SH-SY5Y (cell line): ENCODE results near the gene PAK6.

Experiments used
- GATA2 ChIP-seq: IDR thresholded peaks from 2 replicates; pipeline ENCODE4 v1.6.1; 2011; ENCODE audit warnings: mild to moderate bottlenecking, low read depth, low read length
- GATA3 ChIP-seq: IDR thresholded peaks from 2 replicates; pipeline ENCODE4 v1.6.1; 2011; ENCODE audit warnings: low read depth, mild to moderate bottlenecking, low read length, moderate library complexity

Gene PAK6

DNA sequence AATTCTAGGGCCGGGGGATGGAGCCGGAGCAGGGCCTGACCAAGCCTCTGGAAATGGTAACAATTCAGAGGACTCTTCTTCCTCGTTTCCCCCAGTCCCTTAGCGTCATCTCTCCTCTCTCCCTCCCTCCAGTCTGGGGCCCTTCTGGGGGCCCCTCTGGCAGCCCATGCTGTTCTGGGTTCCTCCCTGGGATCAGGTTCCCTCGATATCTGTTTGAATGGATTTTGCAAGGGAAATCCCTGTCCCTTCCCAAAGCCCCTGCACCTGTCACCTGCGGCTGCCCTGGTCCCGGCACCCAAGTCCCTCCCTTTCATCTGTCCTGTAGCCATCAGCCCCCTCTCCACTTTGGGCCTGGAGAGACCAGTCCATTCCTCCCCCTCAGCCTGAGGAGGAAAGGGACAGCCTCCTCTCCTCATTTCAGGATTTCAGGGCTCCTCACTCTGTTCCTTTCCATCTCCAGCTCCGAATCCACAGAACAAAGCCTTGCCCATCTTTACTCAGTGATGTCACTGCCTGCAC, 70.5 kb downstream of the PAK6 start:
- TF ChIP-seq GATA2 (no peak), GATA3 (no peak)

DNA sequence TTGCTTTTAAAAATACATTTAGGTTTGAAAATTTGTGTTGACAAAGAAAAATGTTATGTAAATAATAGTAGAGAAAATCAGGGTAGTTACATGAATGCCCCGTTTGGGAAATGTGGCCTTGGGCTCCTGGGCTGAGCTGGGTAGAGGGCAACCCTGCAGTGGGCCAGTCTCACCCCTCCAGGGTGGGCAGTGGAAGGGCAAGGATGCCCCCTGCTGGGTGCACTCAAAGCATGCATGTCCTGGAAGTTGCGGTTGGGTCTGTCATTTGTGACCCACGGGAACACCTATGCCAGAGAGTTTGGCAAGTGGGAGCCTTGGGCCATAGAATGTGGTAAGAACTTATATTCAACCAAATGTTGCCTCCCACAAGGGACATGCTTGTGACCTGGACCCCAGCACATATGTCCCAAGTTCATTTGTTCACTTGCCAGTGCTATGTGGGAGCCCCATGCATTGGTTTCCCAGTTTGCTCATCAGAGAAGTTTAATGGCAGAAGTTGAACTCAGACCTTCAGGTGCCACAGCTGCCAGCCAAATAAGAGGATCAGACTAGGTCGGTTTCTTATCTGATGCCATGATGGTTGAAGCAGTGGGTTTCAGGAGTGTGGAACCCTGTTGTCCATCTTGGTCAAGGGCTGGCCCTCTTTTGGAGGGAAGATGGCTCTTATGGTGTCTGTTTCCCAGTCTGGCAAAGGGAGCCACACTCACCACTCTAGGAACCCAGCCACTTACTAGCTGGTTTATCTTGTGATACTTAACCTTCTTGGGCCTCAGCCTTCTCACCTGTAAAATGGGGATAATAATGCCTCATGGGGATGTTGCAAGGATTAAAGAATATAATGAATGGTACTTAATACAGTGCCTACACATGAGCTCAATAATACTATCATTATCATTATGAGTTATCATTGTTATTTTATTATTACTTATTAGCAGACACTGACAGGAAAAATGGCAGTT, 71.4 kb downstream of the PAK6 start:
- TF ChIP-seq GATA2 (no peak), GATA3 (no peak)

DNA sequence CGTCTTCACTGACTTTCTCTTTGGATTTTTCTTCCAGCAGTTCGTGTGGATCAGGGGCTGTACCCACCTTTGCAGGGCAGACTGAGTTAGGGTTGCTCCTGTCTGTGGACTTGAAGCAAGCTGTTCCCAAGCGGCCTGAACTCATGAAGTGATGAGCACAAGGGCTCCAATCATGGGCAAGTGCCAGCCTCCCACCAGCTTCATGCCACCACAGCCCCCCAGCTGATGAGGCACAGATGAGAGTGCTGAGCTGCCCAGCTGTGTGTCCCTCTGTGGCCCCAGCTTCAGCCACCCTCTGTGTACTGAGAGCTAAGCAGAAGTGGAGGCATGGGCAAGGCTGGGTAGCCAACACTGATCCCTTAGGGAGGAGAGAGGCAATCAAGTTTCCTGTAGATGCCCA, 72.1 kb downstream of the PAK6 start:
- no peak for TF ChIP-seq GATA3
- no peak for TF ChIP-seq GATA2

DNA sequence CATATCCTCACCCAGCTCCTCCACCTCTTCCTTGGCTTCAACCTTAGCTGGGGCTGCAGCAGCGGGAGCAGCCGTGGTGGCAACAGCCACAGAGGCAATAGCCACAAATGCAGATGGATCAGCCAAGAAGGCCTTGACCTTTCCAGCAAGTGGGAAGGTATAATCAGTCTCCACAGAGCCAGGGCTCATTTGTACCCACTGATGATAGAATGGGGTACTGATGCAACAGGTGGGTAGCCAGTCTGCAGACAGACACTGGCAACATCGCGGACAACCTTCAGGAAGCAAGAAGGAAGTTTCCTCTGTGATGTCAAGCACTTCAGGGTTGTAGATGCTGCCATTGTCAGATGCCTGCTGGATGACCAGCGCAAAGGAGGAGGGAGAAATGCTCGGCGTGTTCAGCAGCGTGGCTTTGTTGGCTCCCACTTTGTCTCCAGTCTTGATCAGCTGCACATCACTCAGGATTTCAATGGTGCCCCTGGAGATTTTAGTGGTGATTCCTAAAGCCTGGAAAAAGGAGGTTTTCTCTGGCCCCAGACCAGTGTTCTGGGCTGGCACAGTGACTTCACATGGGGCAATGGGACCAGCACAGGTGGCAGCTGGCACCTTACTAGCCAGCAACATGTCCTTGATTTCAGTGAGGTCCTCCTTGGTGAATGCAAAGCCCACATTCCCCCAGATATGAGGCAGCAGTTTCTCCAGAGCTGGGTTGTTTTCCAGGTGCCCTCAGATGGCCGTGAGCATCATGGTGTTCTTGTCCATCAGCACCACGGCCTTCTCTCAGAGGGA, 73.7 kb downstream of the PAK6 start:
- TF ChIP-seq GATA2 (no peak), GATA3 (no peak)

DNA sequence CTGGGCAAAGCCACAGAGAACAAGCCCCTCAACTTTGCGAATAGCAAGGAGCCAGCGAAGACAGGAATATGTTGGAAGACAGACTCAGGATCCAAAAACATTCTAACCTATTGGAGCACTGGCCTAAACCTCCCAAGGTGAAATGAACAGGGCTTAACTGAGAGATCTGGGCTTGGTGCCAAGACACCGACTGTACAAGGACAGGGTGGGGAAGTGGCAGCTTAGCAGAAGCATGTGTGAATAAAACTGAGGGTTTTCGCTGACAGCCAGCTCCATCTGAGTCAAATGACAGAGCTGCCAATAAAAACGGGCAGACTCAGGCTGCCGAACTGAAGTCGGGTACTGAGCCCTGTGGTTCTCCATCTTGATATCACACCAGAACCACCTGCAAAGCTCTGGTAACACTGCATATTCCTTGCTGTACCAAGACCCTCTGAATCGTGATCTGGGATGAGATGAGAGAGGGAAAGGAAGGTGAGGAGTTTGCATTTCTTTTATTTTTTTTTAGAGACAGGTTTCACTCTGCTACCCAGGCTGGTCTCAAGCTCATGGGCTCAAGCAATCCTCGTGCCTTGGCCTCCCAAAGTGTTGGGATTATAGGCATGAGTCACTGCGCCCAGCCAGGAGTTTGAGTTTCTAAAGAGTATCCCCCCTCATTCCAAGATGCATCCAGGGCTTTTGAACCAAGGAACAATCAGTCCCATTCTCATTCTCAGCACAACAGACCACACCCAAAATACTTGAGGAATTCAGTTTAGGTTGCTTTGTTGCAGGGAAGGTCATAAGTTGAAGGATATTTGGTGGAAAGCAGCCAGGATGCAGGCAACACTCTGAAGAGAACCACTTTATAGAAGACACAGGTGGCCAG, 74.9 kb downstream of the PAK6 start:
- peak; percentile 18; the same call in 1 of the 2 replicates for TF ChIP-seq GATA2
- TF ChIP-seq GATA3 = no peak

DNA sequence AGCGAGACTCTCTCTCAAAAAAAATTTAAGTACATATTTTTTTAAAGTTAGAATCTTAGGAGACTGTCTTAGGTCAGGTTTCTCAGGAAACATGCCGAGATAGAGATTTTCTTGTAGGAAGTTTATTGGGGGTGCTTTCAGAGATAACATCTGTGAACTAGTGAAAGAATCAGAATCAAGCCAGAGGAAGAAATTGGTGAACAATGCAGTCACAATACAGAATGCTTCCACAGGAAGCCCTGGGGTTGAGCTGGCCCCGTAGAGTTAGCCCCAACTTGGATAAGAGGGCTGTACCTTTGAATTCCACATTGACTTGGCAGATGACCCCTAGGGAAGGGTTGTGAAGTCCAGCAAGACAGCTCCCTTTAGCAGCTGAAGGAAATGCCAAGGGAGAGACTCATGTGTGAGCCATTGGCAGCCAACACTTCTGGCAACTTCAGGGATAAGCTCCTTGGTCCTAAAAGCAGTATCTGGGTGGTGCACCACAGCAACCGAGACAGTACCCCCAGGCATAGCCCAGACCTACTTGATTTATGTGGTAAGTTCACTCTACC, 75.9 kb downstream of the PAK6 start:
- no peak for TF ChIP-seq GATA2
- no peak for TF ChIP-seq GATA3

DNA sequence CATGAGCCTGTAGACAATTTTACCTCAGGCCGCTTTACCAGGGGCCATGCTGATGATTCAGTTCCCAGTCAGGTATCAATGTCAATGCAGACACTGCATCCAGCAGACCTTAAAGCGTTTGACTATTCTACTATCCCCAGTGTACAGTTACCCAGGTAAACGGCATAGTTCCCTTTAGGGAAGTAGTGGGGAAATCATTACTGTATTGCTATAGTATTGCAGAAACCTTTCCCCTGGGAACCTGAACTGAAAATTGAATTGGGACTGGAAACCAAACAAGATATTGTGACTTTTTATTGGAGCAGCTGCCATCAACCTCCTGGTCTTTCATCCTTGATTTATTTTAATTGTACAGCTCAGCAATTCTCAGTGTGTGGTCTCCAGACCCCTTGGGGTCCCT, 78.1 kb downstream of the PAK6 start:
- no peak for TF ChIP-seq GATA3

DNA sequence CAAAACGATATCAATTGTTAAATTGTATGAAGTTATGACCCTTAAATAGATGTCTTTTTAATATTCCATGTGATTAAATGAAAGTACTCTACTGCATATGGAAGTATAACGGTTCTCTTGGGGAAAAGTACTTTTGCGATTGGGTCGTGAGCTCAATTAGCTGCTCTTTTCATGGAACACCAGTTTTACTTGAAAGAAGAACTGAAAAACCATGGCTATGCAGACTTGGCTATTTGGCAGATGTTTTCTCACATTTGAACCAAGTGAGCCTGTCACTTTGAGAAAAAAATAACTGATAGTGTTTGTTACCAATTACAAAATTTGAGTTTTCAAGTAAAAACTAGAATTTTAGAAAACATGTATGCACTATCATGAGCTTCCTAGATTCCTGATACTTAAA, 78.7 kb downstream of the PAK6 start:
- no peak for TF ChIP-seq GATA3
- TF ChIP-seq GATA2 = no peak

DNA sequence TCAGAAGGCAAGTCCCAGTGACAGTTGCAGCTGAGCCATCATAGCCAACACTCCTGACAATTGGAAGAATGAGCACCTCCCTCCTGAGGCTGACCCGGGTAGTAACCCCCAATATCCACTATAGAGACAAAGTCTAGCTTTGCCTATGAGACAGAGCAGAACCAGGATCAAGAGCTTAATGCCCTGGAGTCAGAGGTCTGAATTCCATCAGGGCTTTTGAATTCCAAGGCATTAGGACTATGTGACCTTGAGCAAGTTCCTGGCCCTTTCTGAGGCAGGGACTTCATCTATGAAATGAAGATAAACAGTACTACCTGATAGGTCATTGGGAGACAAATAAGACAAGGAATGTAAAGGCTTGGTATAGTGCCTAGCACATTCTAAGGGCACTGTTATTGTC, 81.5 kb downstream of the PAK6 start:
- no peak for TF ChIP-seq GATA2
- TF ChIP-seq GATA3 = no peak

DNA sequence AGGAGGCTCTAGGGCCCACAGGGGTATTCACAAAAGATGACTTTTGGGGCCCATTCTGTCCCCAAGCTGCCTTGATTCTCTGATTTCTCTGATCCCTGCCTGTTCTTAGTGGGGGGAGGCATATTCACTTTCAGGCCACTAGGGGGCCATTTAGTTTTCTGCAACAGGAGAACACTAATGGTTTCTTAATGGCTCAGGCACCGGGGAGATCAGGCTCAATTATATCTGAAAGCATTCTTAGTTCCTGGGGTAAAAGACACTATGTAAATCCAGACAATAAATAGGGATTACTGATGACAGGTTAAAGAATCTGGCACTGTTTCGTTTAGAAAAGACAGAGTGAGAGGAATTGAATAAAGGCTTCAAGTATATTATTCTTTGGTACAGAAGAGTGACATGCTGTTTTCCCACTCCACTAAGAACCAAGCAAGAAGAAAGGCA, 82.1 kb downstream of the PAK6 start:
- no peak for TF ChIP-seq GATA3

DNA sequence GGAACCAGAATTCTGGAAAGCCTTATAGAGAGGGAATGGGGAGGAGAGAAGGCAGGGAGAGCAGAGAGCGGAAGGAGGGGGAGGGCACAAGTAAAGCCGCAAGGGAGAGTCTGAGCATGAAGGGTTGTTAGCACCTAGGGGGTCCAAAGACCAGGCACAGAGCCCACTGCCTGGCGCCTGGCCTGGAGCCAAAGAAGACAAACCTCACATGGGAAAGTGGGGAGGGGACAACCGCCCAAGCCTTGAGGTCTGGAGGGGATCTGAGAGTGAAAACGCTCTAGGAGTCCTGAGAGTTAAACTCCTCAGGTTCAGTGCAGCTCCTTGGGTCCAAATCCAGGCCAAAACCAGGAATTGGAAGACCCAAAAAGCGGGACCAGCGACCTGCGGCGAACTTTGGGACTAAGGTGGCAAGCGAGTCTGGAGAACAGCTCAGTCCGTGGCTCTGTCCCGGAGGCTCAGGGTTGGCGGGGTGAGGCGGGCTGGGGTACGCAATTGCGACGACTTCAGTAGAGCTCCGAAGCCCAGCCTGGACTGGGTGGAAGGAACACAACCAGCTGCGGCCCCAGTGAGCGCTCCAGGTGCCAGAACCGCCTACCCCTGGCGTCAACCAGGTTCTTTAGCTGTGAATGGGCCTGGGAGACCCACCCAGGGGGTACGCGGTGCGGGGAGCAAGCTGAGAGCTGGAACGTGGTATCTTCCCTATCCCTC, 83.8 kb downstream of the PAK6 start:
- TF ChIP-seq GATA3 (no peak), GATA2 (no peak)

DNA sequence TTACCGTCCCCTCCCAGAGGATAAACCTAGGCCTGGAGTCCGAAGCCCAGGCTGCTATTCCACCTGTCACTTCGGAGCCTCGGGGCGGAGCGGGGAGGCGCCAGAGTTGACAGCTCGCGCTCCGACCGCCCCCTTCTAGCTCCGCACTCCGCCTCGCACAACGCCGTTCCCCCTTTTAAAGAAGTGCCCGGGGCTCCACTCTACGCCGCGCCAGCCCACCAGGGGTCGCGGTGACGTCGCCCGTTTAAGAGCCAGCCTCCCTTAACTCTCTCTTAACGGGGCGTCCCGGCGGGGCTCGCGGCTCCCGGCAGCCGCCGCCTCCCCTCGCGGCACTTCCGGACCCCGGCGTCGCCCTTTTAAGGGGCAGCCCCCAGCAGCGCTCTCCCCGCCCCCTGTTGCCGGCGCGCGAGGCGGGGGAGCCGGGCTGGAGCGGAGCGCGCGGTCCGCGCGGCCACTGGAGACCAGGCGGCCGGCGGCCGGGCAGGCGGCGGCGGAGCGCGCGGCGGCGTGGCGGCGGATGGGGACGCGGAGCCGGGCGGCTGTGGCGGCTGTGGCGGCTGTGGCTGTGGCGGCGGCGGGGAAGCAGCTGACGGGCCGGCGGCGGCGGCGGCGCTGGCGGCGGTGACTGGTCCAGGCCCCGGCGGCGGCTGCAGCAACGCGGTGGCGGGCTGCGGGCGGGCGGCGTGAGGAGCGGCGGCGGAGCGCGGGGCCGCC, 84.5 kb downstream of the PAK6 start, which contains the start of gene INAFM2:
Gene INAFM2, plus strand, starts transcription at position 454 of the 714 bp plus-strand sequence. CDS start 364 bp downstream, outside the sequence.
- TF ChIP-seq GATA3 (no peak), GATA2 (no peak)
